IPS DF 19.7 (cell line): Measurements from ENCODE around the gene ADAMTSL2.

Experiments used
- DNase-seq: peaks from one replicate; pipeline ENCODE4 v3.0.0-alpha.2; 2013; ENCODE audit warnings: low read depth, low spot score

The ADAMTSL2 gene

GRCh38 chr9:133517711-133518110 is 16.8 kb upstream of the ADAMTSL2 start:
- DNase-seq, result no peak

- DNase-seq, result no peak
Observed at GRCh38 chr9:133518200-133518599, 16.3 kb upstream of the ADAMTSL2 start.

GRCh38 chr9:133518706-133519449 is 15.6 kb upstream of the ADAMTSL2 start:
- DNase-seq, result no peak

- no peak for DNase-seq
Observed at GRCh38 chr9:133519693-133520092, 14.8 kb upstream of the ADAMTSL2 start.

GRCh38 chr9:133520121-133520835 is 14.2 kb upstream of the ADAMTSL2 start:
- DNase-seq, result no peak

- DNase-seq, result no peak
Observed at GRCh38 chr9:133521122-133522072, 13.1 kb upstream of the ADAMTSL2 start.

- DNase-seq, result no peak
Observed at GRCh38 chr9:133522073-133522910, 12.2 kb upstream of the ADAMTSL2 start.

GRCh38 chr9:133523106-133523505 is 11.4 kb upstream of the ADAMTSL2 start:
- no peak for DNase-seq

GRCh38 chr9:133524146-133524545 is 10.4 kb upstream of the ADAMTSL2 start:
- DNase-seq, result no peak

GRCh38 chr9:133524679-133525228 is 9.8 kb upstream of the ADAMTSL2 start, which contains the start of gene MYMK:
Gene MYMK (minus strand): TSS chr9:133524959. CDS start chr9:133524844, 115 bp downstream.
- no peak for DNase-seq

GRCh38 chr9:133525677-133526076 is 8.8 kb upstream of the ADAMTSL2 start:
- DNase-seq, result no peak

- no peak for DNase-seq
Observed at GRCh38 chr9:133526721-133527321, 7.7 kb upstream of the ADAMTSL2 start.

GRCh38 chr9:133527444-133527920 is 7.0 kb upstream of the ADAMTSL2 start:
- DNase-seq, result no peak

GRCh38 chr9:133528001-133528875 is 6.3 kb upstream of the ADAMTSL2 start:
- DNase-seq, result no peak

- no peak for DNase-seq
Observed at GRCh38 chr9:133528876-133529241, 5.6 kb upstream of the ADAMTSL2 start.

- DNase-seq, result no peak
Observed at GRCh38 chr9:133529457-133529856, 5.0 kb upstream of the ADAMTSL2 start.

- DNase-seq, result no peak
Observed at GRCh38 chr9:133529874-133530273, 4.6 kb upstream of the ADAMTSL2 start.

- no peak for DNase-seq
Observed at GRCh38 chr9:133531293-133531692, 3.2 kb upstream of the ADAMTSL2 start.
